WTC11 (cell line): Measurements from ENCODE around the gene SH3BGR. TPM values are rescaled to one million over a fixed set of nuclear protein-coding genes. Genes with fewer than 3 reads are reported as not detected.

ENCODE experiments used
- ATAC-seq: fragments of 200-7000 bp; cut with Tn5 transposase; 2 replicates; pipeline ENCODE4 v1.10.0; 2021; ENCODE audit warnings: mild to moderate bottlenecking, moderate library complexity
- CTCF ChIA-PET: fragments of 300-600 bp; sonication (Branson Sonifier 250); formaldehyde crosslinking; loops from one replicate; lab custom pipeline; 2021; ENCODE audit warnings: antibody characterized with exemption; lab: Charles Lee
- POLR2A ChIA-PET: fragments of 350-600 bp; sonication (Branson Sonifier 250); formaldehyde crosslinking; loops from one replicate; lab custom pipeline; 2021; ENCODE audit warnings: antibody characterized with exemption; lab: Charles Lee
- DNase-seq: peaks from one replicate; pipeline ENCODE4 v3.0.0; 2021; ENCODE audit warnings: low spot score
- H3K27ac Mint-ChIP-seq: 2 replicates; pipeline ENCODE4 v1.8.0; 2021; ENCODE audit warnings: mixed read lengths
- H3K27me3 Mint-ChIP-seq: 2 replicates; pipeline ENCODE4 v1.8.0; 2021; ENCODE audit warnings: low read depth, mild to moderate bottlenecking, moderate library complexity, mixed read lengths
- H3K36me3 Mint-ChIP-seq: 2 replicates; pipeline ENCODE4 v1.8.0; 2021; ENCODE audit warnings: mixed read lengths
- H3K4me1 Mint-ChIP-seq: 2 replicates; pipeline ENCODE4 v1.8.0; 2022; ENCODE audit warnings: mixed read lengths
- H3K4me3 Mint-ChIP-seq: 2 replicates; pipeline ENCODE4 v1.8.0; 2021; ENCODE audit warnings: mild to moderate bottlenecking, moderate library complexity, mixed read lengths
- H3K9me3 Mint-ChIP-seq: 2 replicates; pipeline ENCODE4 v1.8.0; 2021; ENCODE audit warnings: mixed read lengths
- ATF3 ChIP-seq: sonication (generic); formaldehyde crosslinking; conservative IDR thresholded peaks from 2 replicates; pipeline ENCODE4 v1.8.1; 2022; ENCODE audit warnings: mild to moderate bottlenecking, missing genetic modification reagents
- CTCF ChIP-seq: fragments of 200-600 bp; IDR thresholded peaks from 2 replicates; pipeline ENCODE4 v1.8.0; 2022; ENCODE audit warnings: antibody characterized with exemption
- E2F1 ChIP-seq: sonication (generic); formaldehyde crosslinking; IDR thresholded peaks from 2 replicates; pipeline ENCODE4 v1.8.0; 2022; ENCODE audit warnings: mild to moderate bottlenecking, missing genetic modification reagents
- E2F4 ChIP-seq: sonication (generic); formaldehyde crosslinking; IDR thresholded peaks from 2 replicates; pipeline ENCODE4 v1.8.1; 2022; ENCODE audit warnings: low read depth, mild to moderate bottlenecking, moderate library complexity, missing genetic modification reagents, borderline replicate concordance
- ERG ChIP-seq: fragments of 250-450 bp; sonication (Bioruptor Pico); IDR thresholded peaks from 2 replicates; pipeline ENCODE4 v1.8.0; 2021; ENCODE audit warnings: mild to moderate bottlenecking
- FOXP4 ChIP-seq: sonication (generic); formaldehyde crosslinking; IDR thresholded peaks from 2 replicates; pipeline ENCODE4 v1.8.0; 2022; ENCODE audit warnings: mild to moderate bottlenecking, missing genetic modification reagents
- GRHL2 ChIP-seq: fragments of 250-450 bp; sonication (Bioruptor Pico); IDR thresholded peaks from 2 replicates; pipeline ENCODE4 v1.8.0; 2022; ENCODE audit warnings: mild to moderate bottlenecking, moderate library complexity; ENCODE audit not compliant: insufficient replicate concordance, severe bottlenecking
- HMGA2 ChIP-seq: fragments of 250-450 bp; sonication (Bioruptor Pico); IDR thresholded peaks from 2 replicates; pipeline ENCODE4 v1.4.0; 2021; ENCODE audit warnings: mild to moderate bottlenecking, moderate library complexity
- JAZF1 ChIP-seq: fragments of 250-450 bp; sonication (Bioruptor Pico); IDR thresholded peaks from 2 replicates; pipeline ENCODE4 v1.9.0; 2021; ENCODE audit warnings: moderate library complexity, mild to moderate bottlenecking, inconsistent platforms
- NR3C1 ChIP-seq: sonication (generic); formaldehyde crosslinking; conservative IDR thresholded peaks from 2 replicates; pipeline ENCODE4 v1.8.1; 2023; ENCODE audit warnings: low read depth, mild to moderate bottlenecking, missing genetic modification reagents
- SOX15 ChIP-seq: fragments of 250-450 bp; sonication (Bioruptor Pico); IDR thresholded peaks from 2 replicates; pipeline ENCODE4 v1.9.0; 2021; ENCODE audit warnings: mild to moderate bottlenecking
- TCF7 ChIP-seq: sonication (generic); formaldehyde crosslinking; IDR thresholded peaks from 2 replicates; pipeline ENCODE4 v1.8.0; 2022; ENCODE audit warnings: mild to moderate bottlenecking, low read depth, missing genetic modification reagents, moderate library complexity
- USF1 ChIP-seq: sonication (generic); formaldehyde crosslinking; IDR thresholded peaks from 2 replicates; pipeline ENCODE4 v1.8.0; 2022; ENCODE audit warnings: mild to moderate bottlenecking, missing genetic modification reagents
- USF2 ChIP-seq: sonication (generic); formaldehyde crosslinking; IDR thresholded peaks from 2 replicates; pipeline ENCODE4 v1.8.1; 2023; ENCODE audit warnings: mild to moderate bottlenecking, missing genetic modification reagents, moderate library complexity
- ZNF121 ChIP-seq: sonication (generic); formaldehyde crosslinking; IDR thresholded peaks from 2 replicates; pipeline ENCODE4 v1.8.0; 2023; ENCODE audit warnings: missing genetic modification reagents
- ZNF263 ChIP-seq: sonication (generic); formaldehyde crosslinking; IDR thresholded peaks from 2 replicates; pipeline ENCODE4 v1.8.1; 2022; ENCODE audit warnings: low read depth, mild to moderate bottlenecking, moderate library complexity, missing genetic modification reagents
- ZNF416 ChIP-seq: fragments of 250-450 bp; sonication (Bioruptor Pico); IDR thresholded peaks from 2 replicates; pipeline ENCODE4 v1.9.0; 2021; ENCODE audit warnings: mild to moderate bottlenecking, inconsistent platforms
- ZNF425 ChIP-seq: fragments of 250-450 bp; sonication (Bioruptor Pico); conservative IDR thresholded peaks from 2 replicates; pipeline ENCODE4 v1.9.0; 2021; ENCODE audit warnings: mild to moderate bottlenecking
- total RNA-seq: library from RNA; stranded (reverse); gene quantifications from 3 replicates; pipeline ENCODE4 v1.2.3, GENCODE V29; 2021

The SH3BGR gene
- total RNA-seq, 1 experiment from 2014 or later = 3.2 TPM

- no peak overlapping the region for H3K27ac Mint-ChIP-seq
- H3K27me3 Mint-ChIP-seq = no peaks in the 10 kb centered on the region; the same call in 1 of the 2 replicates
- H3K9me3 Mint-ChIP-seq = no peaks in the 10 kb centered on the region
- no peak for TF ChIP-seq GRHL2 (CRISPR knock-in tag)
- TF ChIP-seq USF2 (CRISPR knock-in tag) = no peak
- no peak for TF ChIP-seq E2F1 (CRISPR knock-in tag)
- TF ChIP-seq ZNF121 (CRISPR knock-in tag) = no peak
- TF ChIP-seq JAZF1 (CRISPR knock-in tag) = no peak
- TF ChIP-seq TCF7 (CRISPR knock-in tag) = no peak
- no peak for TF ChIP-seq ERG
- no peak for TF ChIP-seq HMGA2 (CRISPR knock-in tag)
- TF ChIP-seq ZNF263 (CRISPR knock-in tag) = no peak
- no peak for TF ChIP-seq FOXP4 (CRISPR knock-in tag)
- no peak for TF ChIP-seq ZNF425
- no peak for TF ChIP-seq ZNF416 (CRISPR knock-in tag)
- no peak for TF ChIP-seq NR3C1
- no peak for TF ChIP-seq ATF3 (CRISPR knock-in tag)
- no peak for TF ChIP-seq CTCF
- TF ChIP-seq E2F4 (CRISPR knock-in tag) = no peak
- no peak for TF ChIP-seq USF1 (CRISPR knock-in tag)
- no peak for TF ChIP-seq SOX15 (CRISPR knock-in tag)
- TF ChIP-seq, all 79 proteins: peak for 0
- ChIA-PET POLR2A (no interaction called here), CTCF (interaction anchor here (0.8 to 3.1 kb wide), 2 partner anchors 10 to 43 kb away, joined by 5 to 19 read pairs; no protein-coding TSS in a partner anchor)
- Mint-ChIP-seq H3K4me1 (peaks cover 17% of the 10 kb centered on the region), H3K4me3 (no peak overlapping the region), H3K36me3 (no peaks in the 10 kb centered on the region)
- ATAC-seq (no peak), DNase-seq (no peak)
Measured at GRCh38 chr21:39430954-39431353, 20.8 kb upstream of the SH3BGR start.
